Measurements from ENCODE around the gene FGFR2.
"Not testable (repeated sequence)": the region's sequence is repeated elsewhere in the genome, so short reads cannot be mapped to it uniquely, and the experiment has no call there.

- not testable (repeated sequence) for TF ChIP-seq CTCF, POLR2AphosphoS5, POLR2A (IDR thresholded peaks at IDR 0.05)
Measured at GRCh38 chr10:121520526-121520925, 77.7 kb downstream of the FGFR2 start.
